Central memory CD4-positive, alpha-beta T cell (primary cell): ENCODE measurements around the gene RHOT2.
"Not testable (repeated sequence)": the region's sequence is repeated elsewhere in the genome, so short reads cannot be mapped to it uniquely, and the experiment has no call there.

Experiments
- DNase-seq: peaks from one replicate; pipeline ENCODE4 v3.0.0; 2022

Gene RHOT2

DNA sequence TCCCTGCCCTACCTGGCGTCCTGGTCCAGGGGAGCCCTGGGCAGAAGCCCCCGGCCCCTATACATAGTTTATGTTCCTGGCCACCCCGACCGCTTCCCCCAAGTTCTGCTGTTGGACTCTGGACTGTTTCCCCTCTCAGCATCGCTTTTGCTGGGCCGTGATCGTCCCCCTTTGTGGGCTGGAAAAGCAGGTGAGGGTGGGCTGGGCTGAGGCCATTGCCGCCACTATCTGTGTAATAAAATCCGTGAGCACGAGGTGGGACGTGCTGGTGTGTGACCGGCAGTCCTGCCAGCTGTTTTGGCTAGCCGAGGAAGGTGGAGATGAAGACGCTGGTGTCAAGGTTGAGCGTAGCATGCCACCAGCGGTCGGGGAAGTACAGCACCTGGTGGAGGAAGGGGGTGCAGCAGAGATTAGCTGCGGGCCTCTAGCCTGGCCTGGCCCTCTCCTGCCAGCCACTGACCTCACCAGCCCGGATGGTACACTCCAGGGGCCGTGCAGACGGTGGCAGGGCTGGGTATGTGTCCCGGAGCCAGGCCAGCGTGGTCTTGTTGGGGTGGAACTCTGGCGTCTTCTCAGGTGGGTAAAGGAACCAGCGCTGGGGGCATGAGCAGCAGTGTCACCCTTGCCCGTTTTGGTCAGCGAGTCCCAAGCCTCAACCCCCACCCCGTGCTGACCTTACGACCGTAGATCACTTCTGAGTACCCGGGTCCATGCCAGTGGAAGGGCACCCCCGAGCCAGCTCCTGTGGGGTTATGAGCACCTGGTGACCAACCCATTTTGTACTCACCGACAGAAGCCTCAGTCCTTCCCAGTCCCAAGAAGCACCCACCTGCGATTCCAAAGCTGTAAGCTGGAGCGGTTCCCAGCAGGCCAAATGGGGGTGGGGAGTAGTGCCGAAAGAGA lies 14.8 kb downstream of the RHOT2 start:
- DNase-seq: no peak

DNA sequence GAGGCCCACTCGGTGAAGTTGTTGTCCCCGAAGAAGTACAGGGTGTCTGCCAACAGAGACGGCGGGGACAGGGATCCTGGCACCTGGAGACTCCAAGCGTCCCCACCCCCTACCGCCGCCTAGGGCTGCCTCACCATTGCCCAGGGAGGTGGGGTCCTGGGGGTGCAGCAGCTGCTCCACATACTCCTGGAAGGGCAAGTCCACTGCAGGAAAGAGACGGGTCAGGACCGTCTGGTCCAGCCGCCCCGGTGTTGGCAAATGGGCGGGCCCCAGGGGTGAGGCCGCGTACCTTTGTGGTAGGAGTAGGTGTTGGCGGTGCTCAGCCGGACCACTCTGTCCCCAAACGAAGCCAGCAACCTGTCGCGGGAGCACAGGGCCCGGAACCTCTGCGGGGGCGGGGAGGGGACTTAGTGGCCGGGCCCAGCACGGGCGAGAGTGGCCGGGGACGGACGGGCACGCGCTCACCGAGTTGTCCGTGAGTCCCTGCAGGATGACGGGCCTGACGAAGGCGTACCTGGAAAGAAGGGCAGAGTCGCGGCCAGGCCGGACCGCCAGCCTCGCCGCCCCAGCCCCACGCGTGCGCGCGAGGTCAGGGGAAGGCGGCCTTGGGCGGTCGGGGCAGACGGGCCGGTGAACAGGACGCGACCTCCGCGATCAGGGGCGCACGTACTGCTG lies 15.6 kb downstream of the RHOT2 start:
- DNase-seq: no peak

DNA sequence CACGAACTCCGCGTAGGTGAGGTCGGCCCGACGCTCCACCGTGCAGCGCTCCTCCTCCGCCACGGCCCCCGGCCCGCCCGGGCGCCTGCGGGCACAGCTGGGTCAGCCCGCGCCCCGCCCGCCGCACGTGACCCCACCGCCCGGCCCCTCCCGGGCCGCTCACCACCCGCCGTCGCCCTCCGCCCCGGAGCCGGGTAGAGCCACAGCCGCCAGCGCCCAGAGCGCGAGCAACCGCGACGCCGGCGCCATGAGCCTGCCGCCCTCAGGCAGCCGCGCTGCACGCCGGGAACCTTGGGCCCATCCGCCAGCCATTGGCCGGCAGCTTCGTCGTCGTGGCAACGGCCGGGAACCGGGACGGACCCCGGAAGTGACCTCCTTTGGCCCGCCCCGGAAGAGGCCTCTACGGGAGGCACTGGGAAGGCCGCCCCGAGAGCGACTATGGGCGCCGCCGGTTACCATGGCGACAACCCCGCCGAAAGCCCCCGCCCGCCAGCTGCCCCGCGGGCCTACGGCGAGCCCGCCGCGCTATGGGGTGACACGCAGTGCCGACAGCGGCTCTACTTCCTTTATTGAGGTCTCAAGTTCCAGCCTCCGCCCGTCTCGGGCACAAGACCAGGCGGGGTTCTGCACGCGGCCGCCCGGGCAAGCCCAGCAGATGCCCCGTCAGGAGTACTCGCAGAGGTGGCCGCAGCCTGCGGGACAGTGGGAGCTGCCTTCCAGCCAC lies 16.3 kb downstream of the RHOT2 start, which contains the start of gene JMJD8:
TSS of gene JMJD8 (minus strand) at position 264 of the 724 bp plus-strand sequence. CDS start at position 249, 15 bp downstream.
- DNase-seq: peak; percentile 94

DNA sequence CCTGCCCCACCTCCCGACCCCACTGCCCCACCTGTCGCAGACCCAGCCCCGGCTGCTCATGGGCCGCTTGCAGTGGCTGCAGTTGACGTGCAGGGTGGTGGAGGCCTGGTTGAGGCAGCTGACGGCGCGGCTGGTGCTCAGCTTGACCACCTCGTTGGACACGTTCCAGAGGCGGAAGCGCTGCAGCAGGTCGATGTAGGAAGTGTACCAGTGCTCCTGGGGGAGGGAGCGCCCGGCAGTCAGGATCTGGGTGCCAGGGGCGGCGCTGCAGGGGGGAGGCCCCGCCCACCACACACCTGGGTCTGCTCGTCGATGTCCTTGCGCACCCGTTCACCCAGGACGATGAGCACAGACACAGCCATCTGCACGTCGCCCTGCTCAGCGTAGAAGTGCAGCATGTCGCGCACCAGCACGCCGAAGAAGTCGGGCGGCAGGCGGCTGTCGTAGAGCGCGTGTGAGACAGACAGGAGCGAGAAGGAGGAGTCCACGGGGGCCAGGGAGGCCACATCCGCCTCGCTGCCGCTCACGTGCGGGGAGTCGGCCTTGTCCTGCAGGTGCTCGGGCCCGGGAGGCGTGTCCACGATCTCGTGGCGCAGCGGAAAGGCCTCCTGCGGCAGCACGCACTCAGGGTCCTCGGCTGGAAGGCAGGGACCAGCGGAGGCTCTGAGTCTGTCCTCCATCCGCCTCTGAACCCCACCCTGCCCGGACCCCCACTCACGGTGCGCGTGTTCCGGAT lies 17.2 kb downstream of the RHOT2 start:
- no peak for DNase-seq

DNA sequence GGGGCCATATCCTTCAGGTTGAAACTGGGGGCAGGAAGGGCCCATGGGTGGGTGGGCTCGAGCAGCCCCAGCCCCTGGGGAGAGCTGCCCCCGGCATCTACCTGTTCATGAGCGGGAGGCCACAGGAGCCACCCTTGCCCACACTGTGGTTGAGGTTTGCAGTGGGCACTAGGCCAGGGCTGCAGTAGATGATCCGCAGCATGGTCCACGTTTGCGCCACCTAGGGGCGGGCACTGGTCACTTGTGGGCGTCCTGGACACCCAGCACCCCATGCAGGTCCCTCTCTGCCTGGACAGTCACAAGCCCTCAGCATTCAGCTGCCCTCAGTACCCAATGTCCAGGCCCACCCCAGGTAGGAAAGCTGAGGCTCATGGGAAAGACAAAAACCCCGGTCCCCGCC lies 18.0 kb downstream of the RHOT2 start:
- DNase-seq: no peak

DNA sequence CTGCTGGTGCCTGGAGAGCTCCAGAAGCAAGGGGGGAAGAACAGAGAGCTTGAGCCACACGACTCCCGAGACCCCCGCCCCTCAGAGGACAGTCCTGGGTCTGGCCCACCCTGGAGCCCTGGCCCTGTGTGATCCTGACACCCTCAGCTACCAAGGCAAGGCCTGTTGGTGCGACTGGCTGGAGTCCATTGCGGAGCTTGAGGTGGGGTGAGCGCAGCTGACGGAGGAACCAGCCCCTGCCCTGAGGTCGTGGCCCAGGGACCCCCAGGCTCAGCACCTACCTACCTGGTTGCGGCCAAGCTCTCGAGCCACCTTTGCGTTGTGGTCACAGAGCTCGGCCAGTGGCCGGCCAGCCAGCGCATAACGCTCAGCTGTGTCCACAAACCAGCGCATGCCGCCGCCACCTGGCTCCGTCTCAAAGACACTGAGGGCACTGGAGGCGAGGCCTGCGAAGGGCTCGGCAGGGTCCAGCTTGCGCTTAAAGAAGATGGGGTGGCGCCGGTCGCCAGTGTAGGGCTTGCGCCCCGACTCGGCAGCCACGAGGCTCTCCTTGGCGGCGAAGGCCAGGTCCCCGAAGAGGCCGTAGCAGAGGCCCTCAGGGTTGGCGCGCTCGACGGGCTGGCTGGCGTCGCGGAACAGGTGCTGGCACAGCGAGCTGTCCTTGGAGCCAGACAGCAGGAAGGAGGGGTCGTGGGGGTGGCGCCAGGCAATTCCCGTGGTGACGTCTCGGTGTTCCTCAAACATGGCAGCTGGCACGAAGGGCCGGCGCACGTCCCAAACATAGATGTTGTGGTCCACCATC lies 18.7 kb downstream of the RHOT2 start:
- no peak for DNase-seq

DNA sequence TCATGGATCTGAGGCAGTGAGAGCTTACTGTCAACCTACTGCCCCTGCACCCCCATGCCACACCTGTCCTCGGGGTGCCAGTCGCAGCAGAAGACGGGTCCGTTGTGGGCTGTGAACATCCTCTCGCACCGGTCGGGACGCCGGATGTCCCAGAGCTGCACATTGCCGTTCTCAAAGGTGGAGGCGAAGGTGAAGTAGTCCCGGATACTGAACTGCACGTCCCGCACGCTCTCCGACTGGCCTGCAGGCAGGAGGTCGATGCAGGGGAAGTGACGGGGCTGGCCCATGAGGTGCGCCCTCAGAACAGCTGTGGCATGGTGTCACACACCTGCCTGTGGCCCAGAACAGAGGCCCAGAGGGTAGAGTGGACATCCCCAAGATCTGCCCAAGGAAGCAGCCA lies 19.6 kb downstream of the RHOT2 start:
- no peak for DNase-seq

DNA sequence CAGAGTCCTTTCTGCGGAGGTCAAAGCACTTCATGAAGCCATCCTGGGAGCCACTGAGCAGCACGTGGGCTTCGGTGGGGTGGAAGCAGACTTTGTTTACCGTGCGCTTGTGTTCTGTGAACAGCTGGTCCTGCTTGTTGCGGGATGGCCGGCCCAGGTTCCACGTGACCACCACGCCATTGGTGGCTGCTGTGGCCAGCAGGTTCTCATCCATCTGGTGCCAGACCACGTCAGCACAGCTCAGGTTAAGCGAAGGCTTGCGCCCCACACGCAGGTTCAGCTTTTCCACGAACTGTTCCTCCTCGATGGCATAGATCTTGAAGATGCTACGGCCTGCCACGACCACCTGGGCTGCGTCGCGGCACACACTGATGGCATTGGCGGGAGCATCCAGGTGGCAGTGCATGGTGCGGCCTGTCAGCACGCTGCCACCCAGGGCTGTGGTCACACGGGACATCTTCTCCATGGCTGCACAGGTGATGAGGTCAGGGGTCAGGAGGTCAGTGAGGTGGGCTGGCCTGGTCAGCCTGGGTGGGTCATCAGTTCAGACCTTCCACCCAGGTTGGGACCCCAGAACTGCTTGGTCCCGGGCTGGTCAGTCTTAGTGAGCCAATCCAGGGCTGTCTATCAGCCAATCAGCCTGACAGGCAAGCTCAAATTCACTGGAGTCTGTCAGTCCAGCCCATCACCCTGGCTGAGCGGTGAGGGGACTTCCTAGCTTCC lies 21.4 kb downstream of the RHOT2 start:
- DNase-seq: no peak

DNA sequence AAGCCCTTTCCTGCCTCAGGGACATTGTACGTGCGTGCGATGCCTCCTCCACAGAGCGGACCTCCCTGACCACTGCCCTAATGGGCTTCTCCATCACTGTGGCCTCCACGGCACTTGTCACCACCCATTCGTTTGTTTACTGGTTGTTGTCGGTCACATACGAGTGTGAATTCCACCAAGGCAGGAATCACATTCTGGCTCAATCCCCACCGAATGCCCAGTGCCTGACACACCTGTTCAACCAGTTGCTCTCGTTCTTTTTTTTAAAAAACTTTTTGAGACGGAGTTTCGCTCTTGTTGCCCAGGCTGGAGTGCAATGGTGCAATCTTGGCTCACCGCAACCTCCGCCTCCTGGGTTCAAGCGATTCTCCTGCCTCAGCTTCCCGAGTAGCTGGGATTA lies 23.3 kb downstream of the RHOT2 start:
- not testable (repeated sequence) for DNase-seq

DNA sequence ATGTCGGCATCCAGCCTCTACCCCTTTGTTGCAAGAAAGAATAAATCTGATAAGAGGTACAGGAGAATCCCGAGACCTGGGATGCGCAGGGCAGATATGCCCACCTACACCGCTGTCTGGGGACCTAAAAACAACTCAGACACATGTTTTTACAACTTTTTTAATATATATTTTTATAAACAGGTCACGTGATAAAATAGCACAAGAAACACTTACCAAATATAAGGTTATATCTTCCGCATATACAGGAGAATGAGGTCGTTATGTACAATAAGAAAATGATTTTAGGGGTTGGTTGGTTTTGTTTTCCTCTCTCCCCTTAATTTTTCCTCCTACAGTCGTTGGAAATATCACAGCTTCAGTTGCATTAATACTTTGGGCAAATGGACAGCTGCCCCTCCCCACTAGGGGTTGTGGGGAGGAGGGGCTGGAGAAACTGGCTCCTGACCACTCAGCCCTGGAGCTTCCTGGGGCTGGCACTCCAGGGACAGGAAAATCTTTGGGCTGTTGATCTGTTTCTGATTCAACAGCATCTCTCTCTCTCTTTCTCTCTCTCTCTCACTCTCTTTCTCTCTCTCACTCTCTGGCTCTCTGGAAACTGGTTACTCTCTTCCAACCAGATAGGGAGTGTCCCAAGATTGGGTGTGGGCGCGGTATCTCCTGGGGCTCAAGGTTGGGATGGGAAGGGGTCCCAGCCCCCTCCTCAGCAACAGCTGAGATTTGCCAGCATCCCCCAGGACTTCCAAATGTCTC lies 24.6 kb downstream of the RHOT2 start:
- no peak for DNase-seq

DNA sequence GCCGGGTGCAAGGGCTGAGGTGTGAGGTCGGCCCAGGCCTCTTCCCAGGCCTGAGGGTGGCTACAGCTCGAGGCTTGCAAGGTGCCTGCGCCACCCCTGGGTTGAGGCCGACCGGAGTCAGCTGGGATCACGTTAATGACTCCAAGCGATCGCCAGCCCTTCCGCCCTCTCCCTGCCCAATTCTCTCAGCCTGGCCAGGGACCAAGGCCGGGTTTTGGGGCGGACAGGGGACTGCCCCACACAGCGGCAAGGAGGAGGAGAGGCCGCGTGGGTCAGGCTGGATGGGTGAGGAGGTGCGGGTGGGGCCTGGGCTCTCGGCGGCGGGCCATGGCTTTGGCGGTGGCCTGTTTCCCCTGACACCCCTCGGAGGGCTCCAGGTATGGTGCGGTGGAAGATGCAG lies 25.4 kb downstream of the RHOT2 start:
- DNase-seq: no peak

DNA sequence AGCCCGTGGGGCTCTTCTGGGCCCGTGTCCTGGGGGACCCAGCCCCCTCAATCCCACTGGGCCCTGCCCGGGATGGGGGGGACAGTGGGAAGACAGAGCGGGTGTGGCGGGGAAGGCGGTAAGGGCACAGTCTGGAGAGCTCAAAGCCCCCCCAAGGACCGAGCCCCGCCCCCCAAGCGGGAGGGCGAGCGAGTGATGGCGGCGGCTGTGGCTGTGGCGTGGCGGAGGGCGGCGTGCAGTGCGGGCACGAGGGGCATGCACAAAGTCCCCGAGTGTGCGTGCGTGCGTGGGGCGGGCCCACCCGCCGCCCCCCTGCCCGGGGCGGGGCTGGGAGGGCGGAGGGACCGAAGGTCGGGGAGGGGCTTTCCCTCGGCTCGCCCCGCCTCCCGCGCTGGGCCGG lies 25.8 kb downstream of the RHOT2 start:
- no peak for DNase-seq

DNA sequence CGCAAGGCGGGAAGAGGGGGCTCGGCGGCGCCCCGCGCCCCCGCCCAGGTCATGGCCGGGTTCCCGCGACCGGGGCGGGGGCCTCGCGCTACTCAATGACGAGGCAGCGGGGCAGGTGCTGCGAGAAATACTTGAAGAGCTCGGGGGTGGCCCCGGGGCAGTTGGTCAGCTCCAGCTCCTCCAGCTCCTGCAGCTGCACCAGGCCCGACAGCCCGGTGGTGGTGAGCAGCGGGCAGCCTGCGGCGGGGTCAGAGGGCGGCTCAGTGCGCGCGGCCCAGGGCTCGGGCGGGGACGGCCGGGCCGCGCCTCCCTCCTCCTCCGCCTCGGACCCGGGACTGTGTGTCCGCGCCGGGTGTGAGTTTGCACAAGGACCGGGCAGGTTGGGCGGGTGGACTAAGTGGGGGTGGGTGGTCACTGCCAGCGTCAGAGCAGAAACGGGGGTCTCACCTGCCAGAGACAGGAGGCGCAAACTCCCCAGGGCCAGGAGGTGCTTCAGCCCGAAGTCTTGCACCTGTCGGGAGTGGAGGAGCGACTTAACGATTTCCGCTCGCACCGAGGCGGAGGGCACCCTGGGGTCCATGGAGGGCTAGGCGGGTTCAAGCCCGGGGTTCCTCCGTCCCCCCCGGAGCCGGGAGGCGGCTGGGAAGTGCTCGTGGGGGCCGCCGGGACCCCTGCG lies 26.4 kb downstream of the RHOT2 start:
- no peak for DNase-seq

DNA sequence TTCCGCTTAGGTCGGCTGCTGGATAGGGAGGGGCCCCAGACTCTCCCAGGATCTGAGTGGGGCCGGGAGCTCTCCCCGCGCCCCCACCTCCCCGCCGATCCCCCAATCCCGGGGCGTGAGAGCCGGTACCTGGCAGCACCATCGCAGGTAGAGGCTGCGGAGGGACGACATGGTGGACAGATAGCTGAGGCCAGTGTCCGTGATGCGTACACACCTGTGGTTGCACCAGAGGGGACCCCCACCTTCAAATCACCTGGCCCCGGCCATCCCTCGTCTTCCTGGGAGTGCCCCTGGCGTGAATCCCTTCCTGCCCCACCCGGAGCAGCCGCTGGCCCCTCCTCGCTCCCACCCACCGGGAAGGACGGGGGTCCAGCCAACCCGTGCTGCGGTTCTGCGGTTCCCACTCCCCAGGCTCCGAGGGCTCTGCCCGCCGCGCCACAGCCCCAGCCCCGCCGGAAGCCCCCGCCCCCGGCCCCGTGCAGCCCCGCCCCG lies 27.0 kb downstream of the RHOT2 start:
- no peak for DNase-seq

DNA sequence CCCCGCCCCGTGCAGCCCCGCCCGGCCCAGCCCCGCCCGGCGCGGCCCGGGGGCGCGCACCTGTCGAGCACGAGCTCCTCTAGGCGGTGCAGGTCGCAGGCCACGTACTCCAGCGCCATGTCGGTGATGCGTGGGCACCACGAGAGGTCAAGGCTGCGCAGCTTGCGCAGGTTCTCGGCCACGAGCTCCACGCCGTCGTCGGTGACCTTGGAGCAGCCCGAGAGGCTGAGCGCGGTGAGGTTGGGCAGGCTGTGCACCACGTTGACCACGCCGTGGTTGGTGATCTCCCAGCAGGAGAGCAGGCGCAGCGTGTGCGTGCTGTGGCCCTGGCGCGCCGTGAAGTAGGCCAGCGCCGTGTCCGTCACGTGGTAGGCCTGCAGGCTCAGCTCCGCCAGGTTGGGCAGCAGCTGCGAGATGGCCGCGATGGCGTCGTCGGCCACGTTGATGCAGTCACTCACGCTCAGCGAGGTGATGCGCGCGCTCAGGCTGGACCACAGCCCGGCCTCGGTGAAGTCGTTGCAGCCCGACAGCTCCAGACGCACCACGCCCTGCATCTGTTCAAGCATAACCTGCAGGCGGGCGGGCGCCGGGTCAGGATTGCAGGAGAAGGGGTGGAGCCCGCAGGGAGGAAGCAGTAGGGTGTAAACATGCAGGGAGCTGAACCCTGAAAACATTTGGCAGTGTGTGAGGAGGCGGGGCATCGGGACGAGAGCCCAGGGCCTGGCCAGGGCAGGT lies 27.6 kb downstream of the RHOT2 start:
- peak; percentile 71 for DNase-seq

DNA sequence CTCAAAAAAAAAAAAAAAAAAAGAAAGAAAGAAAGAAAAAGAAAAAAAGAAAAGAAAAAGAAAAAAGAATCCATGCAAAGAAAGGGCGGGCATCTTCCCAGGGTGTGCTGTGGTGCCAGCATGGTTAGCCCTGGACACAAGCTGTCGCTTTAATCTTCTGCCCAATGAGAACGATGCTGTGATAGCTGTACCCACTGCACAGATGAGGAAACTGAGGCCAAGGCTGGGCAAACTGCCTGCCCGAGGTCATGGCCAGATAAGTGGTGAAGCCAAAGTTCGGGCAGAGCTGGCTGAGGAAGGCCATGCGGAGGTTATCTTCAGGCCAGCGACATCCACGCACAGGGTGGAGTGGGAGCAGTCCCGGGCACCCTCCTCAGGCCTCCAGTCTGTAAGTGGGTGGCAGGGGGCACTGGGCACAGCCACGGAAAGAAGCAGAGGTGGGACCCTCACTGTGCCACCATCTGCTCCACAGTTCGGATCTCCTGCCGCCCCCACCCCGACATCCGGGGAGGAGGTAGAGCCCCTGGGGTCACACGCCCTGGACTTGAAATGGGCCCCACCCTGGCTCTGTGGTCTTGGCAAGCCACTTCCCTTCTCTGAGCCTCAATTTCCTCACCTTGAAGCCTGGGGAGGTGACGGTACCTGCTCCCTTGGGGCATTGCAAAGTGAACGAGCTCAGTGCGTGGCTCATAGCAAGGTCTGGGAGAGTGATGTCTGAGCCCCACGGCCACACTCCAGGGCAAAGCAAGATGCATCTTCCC lies 31.2 kb downstream of the RHOT2 start:
- peak; percentile 45 for DNase-seq

DNA sequence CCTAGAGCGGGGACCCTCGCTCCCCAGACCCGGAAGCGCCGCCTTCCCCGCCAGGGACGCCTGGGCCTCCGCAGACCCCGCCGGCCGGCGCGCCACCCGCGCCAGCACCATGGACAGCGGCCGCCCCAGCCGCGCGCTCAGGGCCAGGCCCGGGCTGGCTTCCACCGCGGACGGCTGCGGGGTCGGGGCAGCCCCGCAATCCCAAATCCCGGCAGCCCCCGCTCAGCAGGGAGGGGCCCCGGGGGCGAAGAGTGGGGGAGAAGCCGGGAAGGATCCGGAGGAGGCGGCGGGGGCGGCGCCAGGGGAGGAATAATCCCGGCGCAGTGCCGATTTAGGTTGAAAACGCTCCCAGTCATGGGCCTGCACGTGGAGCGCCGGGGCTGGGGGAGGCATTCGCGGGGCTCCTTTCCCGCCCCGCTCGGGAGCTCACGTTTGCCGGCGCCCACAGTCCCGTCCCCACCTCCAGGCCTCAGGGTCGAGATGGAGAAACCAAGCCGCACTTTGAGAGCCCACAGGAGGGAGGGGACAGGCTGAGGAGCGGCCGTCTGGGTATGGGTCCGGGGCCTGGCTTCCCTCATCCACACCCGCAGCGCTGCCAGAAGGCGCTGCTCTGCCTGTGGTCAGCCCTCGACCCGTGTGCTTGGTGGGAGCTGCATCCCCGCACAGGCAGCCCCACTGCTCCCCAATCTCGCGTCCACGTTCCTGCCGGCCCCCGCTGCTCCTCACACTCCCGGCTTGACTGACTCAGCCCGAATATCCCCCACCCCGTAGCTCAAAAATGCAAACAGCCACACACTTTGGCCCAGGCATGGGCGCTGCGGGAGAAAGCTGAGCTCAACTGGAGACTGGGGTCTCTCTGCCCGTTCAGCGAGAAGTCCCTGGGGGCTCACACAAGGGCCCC lies 33.0 kb downstream of the RHOT2 start:
- DNase-seq: peak; percentile 50
